OCI-LY3 (cell line): ENCODE results near the gene PINLYP.

ENCODE experiments used
- CTCF ChIP-seq: fragments of 200-600, 300-600 bp; sonication (generic); IDR thresholded peaks from 2 replicates; pipeline ENCODE4 v1.5.1; 2014; ENCODE audit warnings: antibody characterized with exemption, low read length, low read depth
- EZH2phosphoT487 ChIP-seq: fragments of 200-600 bp; shearing (Covaris generic); IDR thresholded peaks from 2 replicates; pipeline ENCODE4 v1.6.1; 2018; ENCODE audit warnings: antibody characterized with exemption, mixed run types, low read depth

- TF ChIP-seq CTCF: no peak
- TF ChIP-seq EZH2phosphoT487: no peak
These were observed 34.9 kb downstream of the PINLYP start for GRCh38 chr19:43610493-43610892.
